ENCODE data around the gene TOMM20.

DNA sequence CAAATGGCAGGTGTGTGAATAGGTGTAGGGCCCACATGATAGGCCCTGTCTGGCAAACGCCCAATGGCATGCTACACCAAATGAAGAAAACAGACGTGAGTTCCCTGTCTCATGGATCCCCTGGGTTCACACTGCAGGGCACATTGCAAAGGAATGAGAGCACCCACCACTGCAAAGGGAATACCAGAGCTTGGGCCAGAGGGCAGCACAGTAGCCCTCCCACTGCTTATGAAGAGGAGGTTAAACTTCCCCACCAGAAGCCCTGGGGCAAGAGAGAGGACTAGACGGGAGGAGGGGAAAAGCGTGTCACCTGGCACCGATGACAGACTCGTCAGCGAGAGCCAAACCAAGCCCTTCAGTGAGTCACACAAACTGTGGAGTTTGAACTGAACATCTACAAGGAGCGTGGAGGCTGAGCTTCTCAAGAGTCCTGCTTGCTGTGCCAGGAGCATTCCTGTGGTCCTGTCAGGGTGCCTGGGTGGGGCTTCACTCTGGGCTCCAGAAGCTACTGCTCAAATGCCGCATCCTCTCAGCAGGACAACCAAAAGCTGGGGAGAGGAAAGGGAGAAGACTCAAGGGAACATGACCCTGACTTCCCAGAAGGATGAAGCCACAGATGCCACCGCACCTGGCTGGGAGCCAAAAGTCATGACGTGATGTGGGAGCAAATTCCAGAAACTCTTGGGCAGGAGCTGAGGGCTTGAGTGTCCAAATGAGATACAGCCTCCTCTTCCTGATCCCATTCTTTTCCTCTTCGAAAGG is 61.1 kb downstream of the TOMM20 start:
- TF ChIP-seq, protein P1, sequence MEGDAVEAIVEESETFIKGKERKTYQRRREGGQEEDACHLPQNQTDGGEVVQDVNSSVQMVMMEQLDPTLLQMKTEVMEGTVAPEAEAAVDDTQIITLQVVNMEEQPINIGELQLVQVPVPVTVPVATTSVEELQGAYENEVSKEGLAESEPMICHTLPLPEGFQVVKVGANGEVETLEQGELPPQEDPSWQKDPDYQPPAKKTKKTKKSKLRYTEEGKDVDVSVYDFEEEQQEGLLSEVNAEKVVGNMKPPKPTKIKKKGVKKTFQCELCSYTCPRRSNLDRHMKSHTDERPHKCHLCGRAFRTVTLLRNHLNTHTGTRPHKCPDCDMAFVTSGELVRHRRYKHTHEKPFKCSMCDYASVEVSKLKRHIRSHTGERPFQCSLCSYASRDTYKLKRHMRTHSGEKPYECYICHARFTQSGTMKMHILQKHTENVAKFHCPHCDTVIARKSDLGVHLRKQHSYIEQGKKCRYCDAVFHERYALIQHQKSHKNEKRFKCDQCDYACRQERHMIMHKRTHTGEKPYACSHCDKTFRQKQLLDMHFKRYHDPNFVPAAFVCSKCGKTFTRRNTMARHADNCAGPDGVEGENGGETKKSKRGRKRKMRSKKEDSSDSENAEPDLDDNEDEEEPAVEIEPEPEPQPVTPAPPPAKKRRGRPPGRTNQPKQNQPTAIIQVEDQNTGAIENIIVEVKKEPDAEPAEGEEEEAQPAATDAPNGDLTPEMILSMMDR (IDR thresholded peaks at IDR 0.05; ENCODE audit: insufficient read depth, low read length, poor library complexity, severe bottlenecking): no peak
- no peak for TF ChIP-seq EZH2phosphoT487 (conservative IDR thresholded peaks at IDR 0.05; ENCODE audit: low read length)
